HepG2 (cell line): ENCODE measurements around the gene SLC22A31. TPM values are rescaled to one million over a fixed set of nuclear protein-coding genes. Genes with fewer than 3 reads are reported as not detected.
A peak's percentile ranks its signal among the peaks of the same experiment; 100 is the strongest.
"Not testable (repeated sequence)": the region's sequence is repeated elsewhere in the genome, so short reads cannot be mapped to it uniquely, and the experiment has no call there.

ENCODE experiments used
- DNMT1 ChIP-seq: sonication (generic); formaldehyde crosslinking; IDR thresholded peaks from 2 replicates; pipeline ENCODE4 v1.5.1; 2020; ENCODE audit warnings: mild to moderate bottlenecking, missing genetic modification reagents
- MAZ ChIP-seq, 2 experiments: sonication (generic) in 1 of 2; formaldehyde crosslinking in 1 of 2; IDR thresholded peaks; 2 replicates each; pipeline versions ENCODE4 v1.5.0 to v1.6.1; 2012 to 2020; ENCODE audit warnings: low read depth in 2 of 2, mild to moderate bottlenecking in 2 of 2, borderline replicate concordance in 1 of 2, improper control_type of control experiment in 1 of 2, low read length in 1 of 2, missing genetic modification reagents in 1 of 2, moderate library complexity in 1 of 2
- MYC ChIP-seq: sonication (generic); formaldehyde crosslinking; IDR thresholded peaks from 2 replicates; pipeline ENCODE4 v1.9.0; 2021; ENCODE audit warnings: missing genetic modification reagents, borderline replicate concordance
- SIX1 ChIP-seq: sonication (generic); formaldehyde crosslinking; IDR thresholded peaks from 2 replicates; pipeline ENCODE4 v1.4.0; 2020; ENCODE audit warnings: missing genetic modification reagents, borderline replicate concordance
- SOX13 ChIP-seq, 3 experiments: fragments of 450-650 bp in 1 of 3; sonication (generic) in 1 of 3; formaldehyde crosslinking in 1 of 3; IDR thresholded peaks in 2 of 3; conservative IDR thresholded peaks in 1 of 3; 2 replicates each; pipeline versions ENCODE4 v1.5.0 to v1.6.1; 2016 to 2020; ENCODE audit warnings: antibody characterized with exemption in 1 of 3, mild to moderate bottlenecking in 1 of 3, missing compliant biosample characterization in 1 of 3, missing genetic modification reagents in 1 of 3, moderate library complexity in 1 of 3
- ZBTB7A ChIP-seq: sonication (generic); formaldehyde crosslinking; IDR thresholded peaks from 2 replicates; pipeline ENCODE4 v1.8.0; 2022; ENCODE audit warnings: mild to moderate bottlenecking, missing genetic modification reagents
- ZNF138 ChIP-seq: sonication (generic); formaldehyde crosslinking; IDR thresholded peaks from 2 replicates; pipeline ENCODE4 v1.5.0; 2020; ENCODE audit warnings: mild to moderate bottlenecking, low read depth, missing genetic modification reagents
- ZNF431 ChIP-seq: sonication (generic); formaldehyde crosslinking; IDR thresholded peaks from 2 replicates; pipeline ENCODE4 v1.9.0; 2022; ENCODE audit warnings: missing genetic modification reagents, low read depth, mild to moderate bottlenecking, borderline replicate concordance
- ZSCAN25 ChIP-seq: sonication (generic); formaldehyde crosslinking; IDR thresholded peaks from 2 replicates; pipeline ENCODE4 v1.8.0; 2022; ENCODE audit warnings: mild to moderate bottlenecking, missing genetic modification reagents
- ZZZ3 ChIP-seq: sonication (generic); formaldehyde crosslinking; IDR thresholded peaks from 2 replicates; pipeline ENCODE4 v1.4.0; 2020; ENCODE audit warnings: missing genetic modification reagents, mild to moderate bottlenecking, borderline replicate concordance
- polyA plus RNA-seq, 8 experiments: library from polyadenylated mRNA; depleted of rRNA in 3 of 8; stranded (reverse) in 7 of 8; unstranded in 1 of 8; fragments of >200 nt; fragmentation: Illumina TruSeq in 4 of 8; extraction: Trizol in 4 of 8; gene quantifications; 2 replicates each; pipeline versions ENCODE4 v1.2.1 to v1.2.3, GENCODE V29; 2011 to 2016; ENCODE audit warnings: low read depth in 4 of 8, missing spikeins in 1 of 8, mixed read lengths in 1 of 8; ENCODE audit not compliant: insufficient read depth in 1 of 8
- total RNA-seq, 5 experiments: library from RNA; depleted of rRNA; stranded (reverse); fragments of >200 nt; fragmentation: Illumina TruSeq; extraction: Trizol; gene quantifications; 2 replicates each; pipeline ENCODE4 v1.2.3, GENCODE V29; 2016; ENCODE audit warnings: low read depth in 1 of 5
- TF ChIP-seq, protein P1 (sequence below): sonication (generic); formaldehyde crosslinking; conservative IDR thresholded peaks from 2 replicates; pipeline ENCODE4 v1.4.0; 2020; ENCODE audit warnings: missing genetic modification reagents
- TF ChIP-seq, protein P2 (sequence below): sonication (generic); formaldehyde crosslinking; IDR thresholded peaks from 2 replicates; pipeline ENCODE4 v1.5.1; 2020; ENCODE audit warnings: missing genetic modification reagents, mild to moderate bottlenecking, borderline replicate concordance
- TF ChIP-seq, protein P3 (sequence below): conservative IDR thresholded peaks from 2 replicates; pipeline ENCODE4 v1.6.1; 2018; ENCODE audit warnings: missing genetic modification reagents
- TF ChIP-seq, protein P4 (sequence below): sonication (generic); formaldehyde crosslinking; IDR thresholded peaks from 2 replicates; pipeline ENCODE4 v1.5.1; 2020; ENCODE audit warnings: missing genetic modification reagents, mild to moderate bottlenecking, borderline replicate concordance

Gene SLC22A31
- total and polyA plus RNA-seq, 2 of the 13 experiments (the other 11 are each of a cell fraction or from before 2014, with no cell fraction given), result 67.3 to 83.3 TPM

DNA sequence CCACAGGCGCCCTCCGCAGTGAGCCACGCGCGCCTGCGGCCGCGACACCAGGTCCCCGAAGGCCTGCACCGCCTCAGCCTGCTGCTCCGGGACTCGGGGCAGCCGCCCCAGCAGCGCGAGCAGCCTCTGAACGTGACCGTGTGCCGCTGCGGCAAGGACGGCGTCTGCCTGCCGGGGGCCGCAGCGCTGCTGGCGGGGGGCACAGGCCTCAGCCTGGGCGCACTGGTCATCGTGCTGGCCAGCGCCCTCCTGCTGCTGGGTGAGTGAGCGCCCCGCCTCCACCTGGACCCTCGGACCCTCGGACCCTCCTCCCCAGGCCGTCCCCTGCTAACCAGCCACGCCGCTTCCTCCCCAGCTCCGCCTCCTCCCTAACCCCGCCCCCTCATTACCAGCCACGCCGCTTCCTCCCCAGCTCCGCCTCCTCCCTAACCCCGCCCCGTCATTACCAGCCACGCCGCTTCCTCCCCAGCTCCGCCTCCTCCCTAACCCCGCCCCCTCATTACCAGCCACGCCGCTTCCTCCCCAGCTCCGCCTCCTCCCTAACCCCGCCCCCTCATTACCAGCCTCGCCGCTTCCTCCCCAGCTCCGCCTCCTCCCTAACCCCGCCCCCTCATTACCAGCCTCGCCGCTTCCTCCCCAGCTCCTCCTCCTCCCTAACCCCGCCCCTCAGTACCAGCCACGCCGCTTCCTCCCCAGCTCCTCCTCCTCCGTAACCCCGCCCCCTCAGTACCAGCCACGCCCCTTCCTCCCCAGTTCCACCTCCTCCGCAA is 8.0 kb downstream of the SLC22A31 start (continued):
- TF ChIP-seq, protein P1, sequence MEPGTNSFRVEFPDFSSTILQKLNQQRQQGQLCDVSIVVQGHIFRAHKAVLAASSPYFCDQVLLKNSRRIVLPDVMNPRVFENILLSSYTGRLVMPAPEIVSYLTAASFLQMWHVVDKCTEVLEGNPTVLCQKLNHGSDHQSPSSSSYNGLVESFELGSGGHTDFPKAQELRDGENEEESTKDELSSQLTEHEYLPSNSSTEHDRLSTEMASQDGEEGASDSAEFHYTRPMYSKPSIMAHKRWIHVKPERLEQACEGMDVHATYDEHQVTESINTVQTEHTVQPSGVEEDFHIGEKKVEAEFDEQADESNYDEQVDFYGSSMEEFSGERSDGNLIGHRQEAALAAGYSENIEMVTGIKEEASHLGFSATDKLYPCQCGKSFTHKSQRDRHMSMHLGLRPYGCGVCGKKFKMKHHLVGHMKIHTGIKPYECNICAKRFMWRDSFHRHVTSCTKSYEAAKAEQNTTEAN (CRISPR knock-in tag), result peak; percentile 61; the same call in 1 of the 2 replicates
- TF ChIP-seq, protein P2, sequence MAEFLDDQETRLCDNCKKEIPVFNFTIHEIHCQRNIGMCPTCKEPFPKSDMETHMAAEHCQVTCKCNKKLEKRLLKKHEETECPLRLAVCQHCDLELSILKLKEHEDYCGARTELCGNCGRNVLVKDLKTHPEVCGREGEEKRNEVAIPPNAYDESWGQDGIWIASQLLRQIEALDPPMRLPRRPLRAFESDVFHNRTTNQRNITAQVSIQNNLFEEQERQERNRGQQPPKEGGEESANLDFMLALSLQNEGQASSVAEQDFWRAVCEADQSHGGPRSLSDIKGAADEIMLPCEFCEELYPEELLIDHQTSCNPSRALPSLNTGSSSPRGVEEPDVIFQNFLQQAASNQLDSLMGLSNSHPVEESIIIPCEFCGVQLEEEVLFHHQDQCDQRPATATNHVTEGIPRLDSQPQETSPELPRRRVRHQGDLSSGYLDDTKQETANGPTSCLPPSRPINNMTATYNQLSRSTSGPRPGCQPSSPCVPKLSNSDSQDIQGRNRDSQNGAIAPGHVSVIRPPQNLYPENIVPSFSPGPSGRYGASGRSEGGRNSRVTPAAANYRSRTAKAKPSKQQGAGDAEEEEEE, result 0 out of 2 replicates have a peak, but pooled peaks have one; percentile 56
- TF ChIP-seq ZNF431 (CRISPR knock-in tag) (peak; percentile 98), MAZ (IDR thresholded peaks at IDR 0.05; ENCODE audit: borderline replicate concordance, low read depth, low read length) (peak; percentile 62), MAZ (CRISPR knock-in tag; IDR thresholded peaks at IDR 0.05; ENCODE audit: low read depth) (peak; percentile 96), ZZZ3 (CRISPR knock-in tag) (0 out of 2 replicates have a peak, but pooled peaks have one; percentile 51), DNMT1 (CRISPR knock-in tag) (peak; percentile 96), SIX1 (0 out of 2 replicates have a peak, but pooled peaks have one; percentile 17), SOX13 (CRISPR knock-in tag; conservative IDR thresholded peaks at IDR 0.05 in 1 of 2, IDR thresholded peaks at IDR 0.05 in 1 of 2) (peak in 1 of 2 experiments; percentile 37; a peak in 1 of 4 replicates), MYC (CRISPR knock-in tag) (peak; percentile 88), ZBTB7A (CRISPR knock-in tag) (peak; percentile 97), ZNF138 (peak; percentile 84; the same call in 1 of the 2 replicates), ZSCAN25 (CRISPR knock-in tag) (peak; percentile 67; the same call in 1 of the 2 replicates)
- TF ChIP-seq, protein P3, sequence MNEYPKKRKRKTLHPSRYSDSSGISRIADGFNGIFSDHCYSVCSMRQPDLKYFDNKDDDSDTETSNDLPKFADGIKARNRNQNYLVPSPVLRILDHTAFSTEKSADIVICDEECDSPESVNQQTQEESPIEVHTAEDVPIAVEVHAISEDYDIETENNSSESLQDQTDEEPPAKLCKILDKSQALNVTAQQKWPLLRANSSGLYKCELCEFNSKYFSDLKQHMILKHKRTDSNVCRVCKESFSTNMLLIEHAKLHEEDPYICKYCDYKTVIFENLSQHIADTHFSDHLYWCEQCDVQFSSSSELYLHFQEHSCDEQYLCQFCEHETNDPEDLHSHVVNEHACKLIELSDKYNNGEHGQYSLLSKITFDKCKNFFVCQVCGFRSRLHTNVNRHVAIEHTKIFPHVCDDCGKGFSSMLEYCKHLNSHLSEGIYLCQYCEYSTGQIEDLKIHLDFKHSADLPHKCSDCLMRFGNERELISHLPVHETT, result 0 out of 2 replicates have a peak, but pooled peaks have one; percentile 32
- not testable (repeated sequence) for TF ChIP-seq SOX13 (IDR thresholded peaks at IDR 0.05)
- TF ChIP-seq, protein P4, sequence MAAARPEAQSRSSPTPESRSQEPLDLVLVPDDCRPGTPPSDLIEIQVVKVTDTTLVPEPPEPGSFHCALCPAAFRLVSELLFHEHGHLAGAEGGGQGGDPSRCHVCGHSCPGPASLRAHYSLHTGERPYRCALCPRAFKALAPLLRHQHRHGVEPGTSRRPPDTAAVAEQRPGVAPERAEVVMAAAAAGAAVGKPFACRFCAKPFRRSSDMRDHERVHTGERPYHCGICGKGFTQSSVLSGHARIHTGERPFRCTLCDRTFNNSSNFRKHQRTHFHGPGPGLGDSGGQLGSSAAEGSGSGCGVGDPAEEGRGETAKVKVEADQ (CRISPR knock-in tag), result peak; percentile 90
